T-helper 1 cell treated with Interleukin-12 subunit alpha and Interleukin-12 subunit beta and Interleukin-4 antibody, amounts not matched to agents 30 ng/mL and 1 ng/mL, for 36 hours (primary cell): ENCODE measurements around the gene AAGAB. TPM values are rescaled to one million over a fixed set of nuclear protein-coding genes. Genes with fewer than 3 reads are reported as not detected.
"Not testable (repeated sequence)": the region's sequence is repeated elsewhere in the genome, so short reads cannot be mapped to it uniquely, and the experiment has no call there.

Experiments
- intact Hi-C: fragments of 100-400 bp; cut with micrococcal nuclease; formaldehyde crosslinking; loops from one replicate; pipeline ENCODE4 v1.15.1; 2024
- total RNA-seq: library from RNA; stranded (reverse); gene quantifications from 2 replicates; pipeline ENCODE4 v1.2.3, GENCODE V29; 2022

The AAGAB gene, protein sequence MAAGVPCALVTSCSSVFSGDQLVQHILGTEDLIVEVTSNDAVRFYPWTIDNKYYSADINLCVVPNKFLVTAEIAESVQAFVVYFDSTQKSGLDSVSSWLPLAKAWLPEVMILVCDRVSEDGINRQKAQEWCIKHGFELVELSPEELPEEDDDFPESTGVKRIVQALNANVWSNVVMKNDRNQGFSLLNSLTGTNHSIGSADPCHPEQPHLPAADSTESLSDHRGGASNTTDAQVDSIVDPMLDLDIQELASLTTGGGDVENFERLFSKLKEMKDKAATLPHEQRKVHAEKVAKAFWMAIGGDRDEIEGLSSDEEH
- 50.8 and 51.7 TPM in 2 replicates for total RNA-seq

DNA sequence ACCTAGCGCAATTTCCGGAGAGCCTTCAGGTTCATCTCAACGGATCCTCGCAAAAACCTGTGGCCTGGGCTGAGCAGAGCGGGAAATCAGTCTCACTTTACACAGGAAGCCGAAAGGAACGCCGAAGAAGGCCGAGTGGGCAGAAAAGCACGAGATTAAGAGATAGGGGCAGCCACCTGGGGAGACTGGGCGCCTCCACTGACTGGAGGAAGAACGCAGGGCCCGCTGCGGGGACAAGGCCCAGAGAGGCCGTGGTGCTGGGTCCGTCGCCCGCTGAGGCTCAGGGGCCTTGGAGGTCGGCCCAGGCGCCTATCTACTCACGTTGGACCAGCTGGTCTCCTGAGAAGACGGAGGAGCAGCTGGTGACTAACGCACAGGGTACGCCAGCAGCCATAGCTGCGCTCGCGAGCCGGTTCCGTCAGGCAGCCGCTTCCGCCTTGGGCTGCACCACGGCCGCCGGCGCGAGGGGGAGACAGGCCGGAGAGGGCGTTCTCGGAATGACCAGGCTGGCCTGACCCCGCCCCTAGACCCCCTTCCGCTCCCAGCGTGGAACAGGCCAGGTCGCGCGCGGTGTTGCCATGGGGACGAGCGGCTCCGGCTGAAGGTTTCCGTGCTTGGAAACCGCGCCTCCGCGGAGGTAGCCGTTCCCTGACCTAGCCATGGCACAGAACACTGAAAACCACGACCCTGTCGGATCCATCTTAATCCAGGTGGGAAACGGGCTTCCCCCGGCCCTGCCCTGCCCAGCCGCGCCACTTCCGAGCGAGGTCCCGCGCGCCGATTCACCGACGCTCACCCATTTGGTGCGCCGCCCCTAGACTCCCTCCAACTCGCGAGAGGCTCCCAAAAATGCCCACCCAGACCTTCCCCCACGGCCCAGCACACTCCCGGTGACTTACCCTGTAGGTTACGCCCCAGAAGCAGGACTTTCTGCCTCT is at the start of gene AAGAB, which contains the start of gene IQCH:
Gene AAGAB, minus strand, starts transcription at position 424 of the 938 bp plus-strand sequence. Its CDS starts 30 bp downstream, at position 394.
Gene IQCH, plus strand, starts transcription at position 549 of the 938 bp plus-strand sequence. Its CDS starts 111 bp downstream, at position 660.
- intact Hi-C loops, result loop anchor here (1.0 to 10.0 kb wide), 7 partner anchors 13 to 800 kb away; partner anchors contain the start of genes PIAS1, RNU6-1, SMAD3 and ZWILCH

DNA sequence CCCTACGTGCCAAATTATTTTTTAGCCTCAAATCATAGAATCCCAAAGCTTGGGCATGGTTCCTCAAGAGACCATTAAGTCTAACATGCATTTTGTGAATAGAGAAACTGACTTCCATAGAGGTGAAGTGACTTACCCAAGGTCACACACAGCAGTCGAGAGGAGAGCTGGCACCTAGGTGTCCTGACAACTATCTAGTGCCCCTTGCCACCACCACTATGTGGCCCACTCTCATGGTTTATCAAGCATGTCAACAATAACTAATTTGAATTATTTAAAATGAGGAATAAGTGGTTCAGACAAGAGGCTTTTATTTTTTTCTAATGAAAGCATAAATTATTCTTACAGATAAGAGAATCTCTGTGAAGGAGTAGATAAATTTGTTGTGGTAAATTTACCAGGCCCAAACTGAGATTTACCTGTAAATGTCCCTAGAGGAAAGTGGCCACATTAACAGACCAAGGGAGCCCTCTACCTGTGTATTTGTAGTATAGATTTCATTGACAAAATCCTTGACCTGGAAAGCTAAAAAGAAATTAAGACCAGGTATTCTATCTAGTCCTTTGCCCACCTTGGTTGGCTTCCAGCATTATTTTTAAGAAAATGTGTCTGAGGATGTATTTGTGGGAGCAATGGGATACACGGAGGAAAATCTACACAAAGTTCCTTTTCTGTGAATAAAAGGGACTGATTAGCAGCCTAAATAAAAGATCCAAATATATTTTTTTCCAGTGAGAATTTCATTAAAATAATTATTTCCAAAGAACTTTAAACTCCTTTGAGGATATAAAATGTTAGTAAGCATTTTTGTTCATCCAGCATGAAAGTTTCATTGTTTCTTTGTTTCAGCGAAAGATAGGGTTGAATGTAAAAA is 49.3 kb upstream of the AAGAB start:
- intact Hi-C loops, result loop anchor here (1.0 to 5.0 kb wide), 7 partner anchors 49 to 534 kb away; partner anchors contain the start of genes AAGAB and IQCH

DNA sequence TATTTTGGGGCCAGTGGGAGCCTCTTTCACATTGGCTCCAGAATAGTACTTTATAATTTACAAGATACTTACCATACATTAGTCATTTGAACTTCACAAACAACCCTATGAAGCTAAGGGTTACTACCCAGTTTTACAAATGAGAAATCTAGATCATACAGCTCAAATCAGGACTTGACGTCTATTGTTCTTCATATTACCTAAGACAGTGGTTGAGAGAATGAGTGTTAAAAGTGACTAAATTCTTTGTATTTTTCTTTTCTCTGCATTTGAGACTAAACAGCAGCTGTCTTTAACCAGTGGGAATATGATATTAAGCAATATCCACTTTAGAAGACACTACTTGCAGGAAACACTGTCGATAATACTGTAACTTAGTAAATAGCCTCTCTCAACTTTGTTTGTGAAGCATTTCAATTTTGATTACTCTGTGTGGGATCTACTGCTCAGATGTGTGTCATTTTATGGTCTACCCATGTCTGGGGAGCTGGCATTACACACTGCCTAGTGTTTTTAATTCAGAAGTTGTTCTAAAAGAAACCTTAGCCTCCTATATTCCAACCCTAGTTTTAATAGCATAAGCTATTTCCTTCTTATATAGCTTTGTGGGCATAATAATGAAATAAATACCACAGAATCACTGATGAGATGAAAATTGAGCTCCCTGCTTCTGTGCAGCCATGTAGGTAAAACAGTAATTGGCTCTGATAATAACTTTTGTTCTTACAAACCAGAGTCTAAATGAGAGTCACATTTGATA is 46.0 kb upstream of the AAGAB start:
- intact Hi-C loops, result loop anchor here (5.0 kb wide), 4 partner anchors 103 to 537 kb away; no protein-coding TSS in a partner anchor

DNA sequence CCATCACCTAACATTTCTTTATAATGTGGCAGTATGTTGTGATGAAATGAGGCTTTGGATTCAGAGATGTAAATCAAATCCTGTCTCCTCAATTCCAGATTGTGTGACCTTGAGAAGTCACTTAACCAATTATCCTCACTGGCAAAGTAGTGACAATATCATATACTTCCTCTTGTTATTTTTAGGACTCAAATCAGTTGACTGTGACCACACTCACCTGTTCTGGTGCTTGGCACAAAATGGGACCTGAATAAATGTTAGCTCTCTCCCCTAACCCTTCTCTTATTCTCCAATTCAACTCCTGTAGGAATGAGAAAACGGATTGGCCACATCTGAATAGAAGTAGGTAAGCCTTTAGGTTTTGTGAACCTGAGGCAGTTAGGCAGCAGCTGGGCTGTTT is 42.2 kb upstream of the AAGAB start:
- intact Hi-C loops, result no loop called here

DNA sequence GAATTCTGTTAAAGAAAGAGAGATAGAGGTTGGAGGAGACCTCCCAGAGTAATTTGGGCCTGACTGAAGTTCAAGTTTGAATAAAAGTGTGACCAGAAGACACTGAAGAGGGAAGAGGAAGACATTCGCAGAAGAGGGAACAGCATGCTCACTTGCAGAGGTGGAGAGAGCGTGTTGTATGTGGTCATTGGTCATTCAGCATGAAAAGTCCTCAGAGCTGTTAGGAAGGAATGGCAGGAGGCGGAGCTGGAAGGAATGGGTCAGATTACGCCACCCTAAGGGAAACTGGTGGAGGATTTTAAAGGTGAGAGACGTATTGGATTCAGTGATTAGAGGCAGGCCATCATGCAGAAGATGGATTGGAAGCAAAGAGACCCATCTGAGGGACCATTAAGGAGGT is 41.7 kb upstream of the AAGAB start:
- intact Hi-C loops, result no loop called here

DNA sequence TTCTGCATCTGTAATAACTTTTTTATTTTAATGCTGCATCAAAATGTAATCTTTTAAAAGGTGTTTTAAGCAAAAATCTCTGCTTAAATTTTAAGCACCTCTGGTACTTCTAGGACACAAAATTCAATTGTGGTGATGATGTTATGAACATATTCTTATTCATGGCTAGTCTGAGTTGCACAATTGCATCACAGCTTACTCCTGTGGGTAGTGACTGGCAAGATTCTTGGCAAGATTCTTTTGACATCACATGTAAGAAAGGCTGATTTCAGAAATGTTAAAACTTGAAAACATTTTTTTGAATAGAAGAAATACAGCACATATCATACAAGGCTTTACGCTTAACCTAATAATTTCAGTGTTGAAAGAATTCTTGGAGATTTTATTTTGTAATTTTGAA is 35.9 kb upstream of the AAGAB start:
- intact Hi-C loops, result no loop called here

DNA sequence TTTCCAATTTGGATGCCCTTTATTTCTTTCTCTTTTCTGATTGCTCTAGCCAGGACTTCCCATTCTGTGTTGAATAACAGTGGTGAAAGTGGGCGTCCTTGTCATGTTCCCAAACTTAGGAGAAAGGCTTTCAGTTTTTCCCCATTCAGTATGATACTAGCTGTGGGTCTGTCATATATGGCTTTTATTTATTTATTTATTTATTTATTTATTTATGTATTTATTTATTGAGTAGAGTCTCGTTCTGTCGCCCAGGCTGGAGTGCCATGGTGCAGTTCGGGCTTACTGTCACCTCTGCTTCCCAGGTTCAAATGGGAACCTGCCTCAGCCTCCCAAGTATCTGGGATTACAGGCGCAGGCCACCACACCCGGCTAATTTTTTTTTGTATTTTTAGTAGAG is 31.9 kb upstream of the AAGAB start:
- intact Hi-C loops, result not testable (repeated sequence)

DNA sequence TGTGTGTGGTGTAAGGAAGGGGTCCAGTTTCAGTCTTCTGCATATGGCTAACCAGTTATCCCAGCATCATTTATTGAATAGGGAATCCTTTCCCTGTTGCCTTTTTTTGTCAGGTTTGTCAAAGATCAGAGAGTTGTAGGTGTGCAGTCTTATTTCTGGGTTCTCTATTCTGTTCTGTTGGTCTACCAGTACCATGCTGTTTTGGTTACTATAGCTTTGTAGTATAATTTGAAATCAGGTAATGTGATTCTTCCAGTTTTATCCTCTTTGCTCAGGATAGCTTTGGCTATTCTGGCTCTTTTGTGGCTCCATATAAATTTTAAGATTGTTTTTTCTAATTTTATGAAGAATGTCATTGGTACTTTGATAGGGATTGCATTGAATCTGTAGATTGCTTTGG is 31.2 kb upstream of the AAGAB start:
- intact Hi-C loops, result not testable (repeated sequence)

DNA sequence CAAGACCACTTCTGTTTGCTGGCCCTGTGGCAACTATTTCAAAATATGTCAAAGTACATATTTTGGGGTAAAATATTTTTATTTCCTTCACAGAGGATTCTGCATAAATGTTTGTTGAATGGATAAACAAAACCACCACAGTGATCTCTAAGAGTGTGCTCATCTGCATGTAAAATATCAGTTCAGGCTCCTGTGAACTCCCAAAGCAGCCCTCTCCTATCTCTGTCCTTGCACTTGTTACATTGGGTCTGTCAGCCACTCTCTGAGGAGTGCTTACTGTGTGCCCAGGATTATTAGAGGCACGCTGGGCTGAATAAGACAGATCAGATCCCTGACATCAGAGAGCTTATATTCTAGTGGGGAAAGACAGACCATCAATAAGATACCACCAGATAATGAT is 27.3 kb upstream of the AAGAB start:
- intact Hi-C loops, result no loop called here

DNA sequence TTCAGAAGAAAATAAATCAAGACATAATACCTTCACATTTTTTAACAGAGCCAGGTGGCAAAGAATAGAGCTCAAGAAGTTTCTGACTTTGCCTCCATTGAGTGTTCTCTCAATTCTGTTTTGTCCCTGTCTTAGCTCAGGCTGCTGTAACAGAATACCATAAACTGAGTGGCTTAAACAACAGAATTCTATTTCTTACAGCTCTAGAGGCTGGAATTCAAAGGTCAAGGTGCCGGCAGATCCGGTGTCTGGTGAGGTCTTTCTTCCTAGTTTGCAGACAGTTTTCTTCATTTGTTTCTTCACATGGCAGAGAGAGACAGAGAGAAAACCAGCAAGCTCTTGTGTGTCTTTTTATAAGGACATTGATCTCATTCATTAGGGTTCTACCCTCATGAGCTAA is 25.8 kb upstream of the AAGAB start:
- intact Hi-C loops, result no loop called here

DNA sequence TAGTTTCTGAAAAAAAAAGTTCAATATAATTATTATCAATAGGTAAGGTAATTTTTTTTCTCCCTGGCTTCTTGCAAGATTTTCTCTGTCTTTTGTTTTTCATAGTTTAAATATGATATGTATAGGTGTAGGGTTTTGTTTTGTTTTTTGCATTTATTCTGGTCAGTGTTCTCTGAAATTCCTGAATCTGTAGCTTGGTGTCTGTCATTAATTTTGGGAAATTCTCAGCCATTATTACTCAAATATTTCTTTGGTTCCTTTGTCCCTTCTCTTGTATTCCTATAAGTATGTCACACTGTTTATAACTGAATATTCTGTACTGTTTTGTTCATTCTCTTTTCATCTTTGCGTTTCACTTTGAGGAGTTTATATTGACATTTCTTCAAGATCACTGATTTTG is 22.2 kb upstream of the AAGAB start:
- intact Hi-C loops, result no loop called here

DNA sequence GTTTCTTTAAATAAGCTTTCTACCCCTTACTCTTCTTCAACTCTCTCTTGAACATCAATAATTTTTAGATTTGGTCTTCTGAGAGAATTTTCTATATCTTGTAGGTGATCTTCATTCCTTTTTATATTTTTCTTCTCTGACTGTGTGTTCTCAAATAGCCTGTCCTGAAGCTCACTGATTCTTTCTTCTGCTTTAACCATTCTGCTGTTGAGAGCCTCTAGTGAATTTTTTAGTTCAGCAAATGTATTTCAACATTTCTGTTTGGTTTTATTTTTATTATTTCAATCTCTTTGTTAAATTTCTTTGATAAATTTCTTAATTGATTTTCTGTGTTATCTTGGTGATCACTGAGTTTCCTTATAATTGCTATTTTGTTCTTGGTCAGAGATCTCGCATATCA is 19.8 kb upstream of the AAGAB start:
- intact Hi-C loops, result no loop called here

DNA sequence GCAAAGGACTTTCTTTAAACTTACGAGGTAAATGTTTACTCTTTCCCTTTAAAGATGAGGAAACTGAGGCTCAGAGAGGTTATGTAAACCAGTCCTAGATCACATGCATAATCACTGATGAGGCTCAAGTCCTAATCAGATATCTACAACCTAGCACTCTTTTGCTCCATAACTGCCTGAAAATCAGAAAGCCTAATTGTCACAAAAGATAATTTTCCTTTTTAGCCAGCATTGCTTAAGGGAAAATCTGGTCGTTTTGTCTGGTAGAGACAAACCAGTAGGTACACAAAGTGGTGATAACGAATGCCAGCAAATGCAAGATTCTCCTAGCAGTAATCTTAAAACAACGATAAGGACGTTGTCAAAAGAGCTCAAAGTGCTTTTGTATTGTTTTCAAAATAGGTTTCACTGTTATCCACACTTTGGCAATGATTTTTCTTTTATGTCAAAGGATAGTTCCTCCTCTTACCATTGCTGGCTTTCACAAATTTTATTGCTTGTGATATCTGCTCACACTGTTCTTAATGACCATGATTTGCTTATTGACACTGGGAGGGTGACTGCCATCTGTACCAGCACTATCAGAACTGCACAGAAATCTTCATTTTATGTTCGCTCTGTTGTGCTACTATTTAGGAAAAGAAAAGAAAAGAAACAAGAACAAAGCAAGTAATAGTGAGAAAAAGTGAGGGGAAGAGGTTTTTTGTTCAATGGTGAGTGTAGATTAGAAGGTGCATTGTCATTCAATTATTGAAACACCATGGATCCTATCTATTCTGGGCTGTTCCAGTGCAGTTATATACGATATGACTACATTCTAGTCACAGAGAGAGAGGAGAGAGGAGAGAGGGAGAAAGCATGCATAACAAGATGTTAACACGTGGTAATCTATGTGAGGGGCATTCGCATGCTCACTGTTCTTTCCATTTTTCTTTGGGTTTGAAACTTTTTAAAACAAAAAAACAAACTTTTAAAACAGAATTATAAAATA is 13.8 kb upstream of the AAGAB start:
- intact Hi-C loops, result no loop called here

DNA sequence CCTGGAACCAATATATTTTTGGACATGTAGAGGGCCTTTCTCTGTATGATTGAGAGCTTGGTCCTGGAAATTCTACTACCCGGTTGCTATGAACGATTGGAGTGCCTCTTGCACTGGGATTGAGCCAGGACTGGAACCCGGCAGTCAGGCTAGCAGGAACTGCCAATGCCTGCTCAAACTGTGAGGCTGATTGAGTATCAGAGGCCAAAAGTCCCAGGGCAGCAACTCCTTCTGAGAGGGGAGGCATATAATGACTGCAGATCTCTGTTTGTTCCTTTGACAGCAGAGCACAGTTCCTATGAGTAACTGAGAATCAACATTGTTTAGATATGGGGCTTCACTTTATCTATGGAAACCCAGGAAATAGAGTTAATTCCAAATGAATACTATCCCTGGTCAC is 13.0 kb upstream of the AAGAB start:
- intact Hi-C loops, result no loop called here

DNA sequence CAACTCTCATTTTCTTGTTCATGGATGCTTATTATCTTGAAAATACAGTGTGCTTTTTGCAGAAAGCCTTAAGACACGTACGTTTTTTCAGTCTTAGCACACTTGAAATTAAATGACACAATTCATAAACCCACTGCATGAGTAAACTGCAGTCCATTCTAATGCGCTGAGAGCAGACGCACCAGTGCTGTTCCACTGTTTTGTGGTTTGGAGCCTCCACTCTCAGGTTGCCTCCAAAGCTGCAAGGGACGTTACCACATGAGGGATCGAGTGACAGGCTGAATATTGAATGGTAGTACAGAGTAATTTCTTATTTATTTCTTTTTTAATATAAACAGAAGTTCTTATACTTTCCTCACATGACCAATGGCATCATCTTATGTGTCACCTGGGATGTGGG is 12.4 kb upstream of the AAGAB start:
- intact Hi-C loops, result no loop called here

DNA sequence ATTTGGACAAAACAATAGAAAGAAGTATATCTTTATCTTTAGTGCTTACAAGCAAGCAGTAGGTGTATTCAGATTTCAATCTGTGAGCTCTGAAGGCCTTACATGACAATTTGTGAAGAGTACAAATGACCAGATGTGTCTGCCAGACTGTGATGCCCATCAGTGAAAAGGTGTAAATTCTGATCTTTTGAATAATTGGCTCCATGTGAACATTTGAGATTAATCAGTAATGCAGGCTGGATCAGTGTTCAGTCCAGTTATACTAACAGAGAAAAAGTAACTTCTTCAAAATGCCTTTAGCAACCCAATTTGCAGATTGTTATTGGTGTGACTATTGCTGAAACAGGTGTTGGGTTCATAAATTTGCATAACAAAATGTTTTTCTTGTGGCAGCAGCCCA is 5.3 kb upstream of the AAGAB start:
- intact Hi-C loops, result loop anchor here (10.0 kb wide), 1 partner anchor 795 kb away; the partner anchor contains the start of gene PIAS1

DNA sequence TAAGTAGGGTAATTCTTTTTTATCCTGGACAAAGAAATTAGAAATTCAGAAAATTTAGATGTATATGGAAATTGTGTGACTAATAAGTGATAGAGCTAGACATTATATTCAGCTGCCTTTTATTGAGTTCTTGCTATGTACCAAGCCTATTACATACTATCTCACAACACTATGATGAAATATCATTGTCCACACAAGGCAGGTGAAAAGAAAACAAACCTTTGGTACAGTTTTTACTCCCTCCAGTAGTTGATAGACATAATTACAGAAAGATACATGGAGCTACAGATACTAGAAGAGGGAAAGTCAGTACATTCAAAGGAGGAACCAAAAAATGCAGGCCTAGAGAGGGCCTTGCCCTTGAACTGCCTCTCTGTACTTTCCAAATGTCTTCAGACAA is 4.9 kb upstream of the AAGAB start:
- intact Hi-C loops, result loop anchor here (10.0 kb wide), 1 partner anchor 795 kb away; the partner anchor contains the start of gene PIAS1

DNA sequence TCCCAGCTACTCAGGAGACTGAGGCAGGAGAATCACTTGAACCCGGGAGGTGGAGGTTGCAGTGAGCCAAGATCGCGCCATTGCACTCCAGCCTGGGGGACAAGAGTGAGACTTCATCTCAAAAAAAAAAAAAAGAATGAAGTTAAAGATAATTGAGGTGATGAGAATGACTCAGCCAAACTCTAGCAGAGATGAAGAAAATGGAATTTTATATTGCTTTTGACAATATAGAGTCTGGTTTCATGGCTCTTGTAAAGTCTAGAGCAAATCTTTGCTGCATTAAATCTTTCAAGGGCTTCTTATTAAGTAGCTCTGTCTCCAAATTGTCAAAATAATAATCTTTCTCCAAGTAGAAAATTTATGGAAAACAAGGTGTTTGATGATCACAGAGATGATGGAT is 4.0 kb upstream of the AAGAB start:
- intact Hi-C loops, result loop anchor here (10.0 kb wide), 1 partner anchor 796 kb away; the partner anchor contains the start of gene PIAS1

DNA sequence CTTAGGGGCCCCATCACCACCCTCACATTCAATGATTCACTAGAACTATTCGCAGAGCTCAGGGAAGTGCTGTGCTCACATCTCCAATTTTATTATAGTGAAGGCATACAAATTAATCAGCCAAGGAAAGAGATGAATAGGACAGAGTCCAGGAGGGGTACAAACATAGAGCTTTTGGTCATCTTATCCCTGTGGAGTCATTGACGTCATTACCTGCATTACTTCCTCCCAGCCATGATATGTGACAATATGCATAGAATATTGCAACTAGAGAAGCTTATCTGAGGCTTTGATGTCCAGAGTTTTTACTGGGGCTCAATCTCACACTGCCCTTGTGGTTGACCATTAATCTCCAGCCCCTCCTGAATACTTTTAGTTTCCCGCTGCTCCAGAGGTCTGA is 1.6 kb upstream of the AAGAB start:
- intact Hi-C loops, result loop anchor here (10.0 kb wide), 1 partner anchor 799 kb away; the partner anchor contains the start of gene PIAS1
